HepG2 (cell line): ENCODE data around the gene P3H4. TPM values are rescaled to one million over a fixed set of nuclear protein-coding genes. Genes with fewer than 3 reads are reported as not detected.

Experiments
- ATF7-NPFF ChIP-seq: sonication (generic); formaldehyde crosslinking; IDR thresholded peaks from 2 replicates; pipeline ENCODE4 v1.8.1; 2023; ENCODE audit warnings: mild to moderate bottlenecking, low read depth, missing genetic modification reagents, moderate library complexity
- BHLHE40 ChIP-seq: IDR thresholded peaks from 2 replicates; pipeline ENCODE4 v1.6.1; 2011; ENCODE audit warnings: low read length, improper control_type of control experiment
- CHCHD3 ChIP-seq: sonication (generic); formaldehyde crosslinking; IDR thresholded peaks from 2 replicates; pipeline ENCODE4 v1.8.0; 2022; ENCODE audit warnings: mild to moderate bottlenecking, missing genetic modification reagents, moderate library complexity
- GMEB1 ChIP-seq: sonication (generic); formaldehyde crosslinking; IDR thresholded peaks from 2 replicates; pipeline ENCODE4 v1.5.1; 2020; ENCODE audit warnings: missing genetic modification reagents, mild to moderate bottlenecking, borderline replicate concordance
- HNF1B ChIP-seq: sonication (generic); formaldehyde crosslinking; IDR thresholded peaks from 2 replicates; pipeline ENCODE4 v1.5.1; 2020; ENCODE audit warnings: mild to moderate bottlenecking, moderate library complexity, missing genetic modification reagents
- IKZF4 ChIP-seq: sonication (generic); formaldehyde crosslinking; IDR thresholded peaks from 2 replicates; pipeline ENCODE4 v1.5.1; 2020; ENCODE audit warnings: borderline replicate concordance, mild to moderate bottlenecking, low read depth, missing genetic modification reagents; ENCODE audit errors: not compliant biosample characterization
- MIXL1 ChIP-seq: IDR thresholded peaks from 2 replicates; pipeline ENCODE4 v1.6.1; 2016
- RAD21 ChIP-seq: fragments of 450-650 bp; formaldehyde crosslinking; IDR thresholded peaks from 2 replicates; pipeline ENCODE4 v1.5.0; 2020; ENCODE audit warnings: mild to moderate bottlenecking
- REXO4 ChIP-seq: sonication (generic); formaldehyde crosslinking; IDR thresholded peaks from 2 replicates; pipeline ENCODE4 v1.8.0; 2022; ENCODE audit warnings: missing genetic modification reagents, mild to moderate bottlenecking, borderline replicate concordance
- SYNCRIP ChIP-seq: fragments of 200-400 bp; formaldehyde crosslinking; IDR thresholded peaks from 2 replicates; pipeline ENCODE4 v1.6.1; 2018; ENCODE audit warnings: mild to moderate bottlenecking, low read depth, low read length; ENCODE audit not compliant: insufficient read depth
- TEAD2 ChIP-seq: sonication (generic); formaldehyde crosslinking; IDR thresholded peaks from 2 replicates; pipeline ENCODE4 v1.9.0; 2021; ENCODE audit warnings: missing genetic modification reagents
- ZFP62 ChIP-seq: sonication (generic); formaldehyde crosslinking; IDR thresholded peaks from 2 replicates; pipeline ENCODE4 v1.4.0; 2020; ENCODE audit warnings: missing genetic modification reagents
- ZNF30 ChIP-seq: sonication (generic); formaldehyde crosslinking; IDR thresholded peaks from 2 replicates; pipeline ENCODE4 v1.5.0; 2020; ENCODE audit warnings: mild to moderate bottlenecking, missing genetic modification reagents
- ZNF430 ChIP-seq: sonication (generic); formaldehyde crosslinking; IDR thresholded peaks from 2 replicates; pipeline ENCODE4 v1.9.0; 2021; ENCODE audit warnings: mild to moderate bottlenecking, missing genetic modification reagents
- ZNF432 ChIP-seq: sonication (generic); formaldehyde crosslinking; IDR thresholded peaks from 2 replicates; pipeline ENCODE4 v1.5.0; 2020; ENCODE audit warnings: missing genetic modification reagents, mild to moderate bottlenecking, borderline replicate concordance
- ZNF496 ChIP-seq: sonication (generic); formaldehyde crosslinking; IDR thresholded peaks from 2 replicates; pipeline ENCODE4 v1.8.1; 2023; ENCODE audit warnings: mild to moderate bottlenecking, moderate library complexity, missing genetic modification reagents; ENCODE audit not compliant: insufficient replicate concordance
- ZNF768 ChIP-seq: sonication (generic); formaldehyde crosslinking; IDR thresholded peaks from 2 replicates; pipeline ENCODE4 v1.4.0; 2020; ENCODE audit warnings: missing genetic modification reagents
- polyA plus RNA-seq, 8 experiments: library from polyadenylated mRNA; depleted of rRNA in 3 of 8; stranded (reverse) in 7 of 8; unstranded in 1 of 8; fragments of >200 nt; fragmentation: Illumina TruSeq in 4 of 8; extraction: Trizol in 4 of 8; gene quantifications; 2 replicates each; pipeline versions ENCODE4 v1.2.1 to v1.2.3, GENCODE V29; 2011 to 2016; ENCODE audit warnings: low read depth in 4 of 8, missing spikeins in 1 of 8, mixed read lengths in 1 of 8; ENCODE audit not compliant: insufficient read depth in 1 of 8
- total RNA-seq, 5 experiments: library from RNA; depleted of rRNA; stranded (reverse); fragments of >200 nt; fragmentation: Illumina TruSeq; extraction: Trizol; gene quantifications; 2 replicates each; pipeline ENCODE4 v1.2.3, GENCODE V29; 2016; ENCODE audit warnings: low read depth in 1 of 5
- TF ChIP-seq, protein P1 (sequence below): sonication (generic); formaldehyde crosslinking; IDR thresholded peaks from 2 replicates; pipeline ENCODE4 v1.4.0; 2020; ENCODE audit warnings: missing genetic modification reagents
- TF ChIP-seq, protein P2 (sequence below): sonication (generic); formaldehyde crosslinking; IDR thresholded peaks from 2 replicates; pipeline ENCODE4 v1.4.0; 2020; ENCODE audit warnings: missing genetic modification reagents, borderline replicate concordance

The P3H4 gene
- total and polyA plus RNA-seq, 2 of the 13 experiments (the other 11 are each of a cell fraction or from before 2014, with no cell fraction given): 37.1 to 50.6 TPM

GRCh38 chr17:41777574-41778188, 34.1 kb downstream of the P3H4 start (continued):
- peak; percentile 36; the same call in 1 of the 2 replicates for TF ChIP-seq GMEB1
- no peak for TF ChIP-seq RAD21 (CRISPR knock-in tag)
- no peak for TF ChIP-seq CHCHD3 (CRISPR knock-in tag)
- TF ChIP-seq SYNCRIP: no peak
- no peak; the same call in 1 of the 2 replicates for TF ChIP-seq ZNF430
- TF ChIP-seq ZNF496 (CRISPR knock-in tag): no peak
- no peak for TF ChIP-seq TEAD2
- TF ChIP-seq ZFP62 (CRISPR knock-in tag): no peak
- TF ChIP-seq, protein P1, sequence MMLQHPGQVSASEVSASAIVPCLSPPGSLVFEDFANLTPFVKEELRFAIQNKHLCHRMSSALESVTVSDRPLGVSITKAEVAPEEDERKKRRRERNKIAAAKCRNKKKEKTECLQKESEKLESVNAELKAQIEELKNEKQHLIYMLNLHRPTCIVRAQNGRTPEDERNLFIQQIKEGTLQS (CRISPR knock-in tag): no peak
- TF ChIP-seq, protein P2, sequence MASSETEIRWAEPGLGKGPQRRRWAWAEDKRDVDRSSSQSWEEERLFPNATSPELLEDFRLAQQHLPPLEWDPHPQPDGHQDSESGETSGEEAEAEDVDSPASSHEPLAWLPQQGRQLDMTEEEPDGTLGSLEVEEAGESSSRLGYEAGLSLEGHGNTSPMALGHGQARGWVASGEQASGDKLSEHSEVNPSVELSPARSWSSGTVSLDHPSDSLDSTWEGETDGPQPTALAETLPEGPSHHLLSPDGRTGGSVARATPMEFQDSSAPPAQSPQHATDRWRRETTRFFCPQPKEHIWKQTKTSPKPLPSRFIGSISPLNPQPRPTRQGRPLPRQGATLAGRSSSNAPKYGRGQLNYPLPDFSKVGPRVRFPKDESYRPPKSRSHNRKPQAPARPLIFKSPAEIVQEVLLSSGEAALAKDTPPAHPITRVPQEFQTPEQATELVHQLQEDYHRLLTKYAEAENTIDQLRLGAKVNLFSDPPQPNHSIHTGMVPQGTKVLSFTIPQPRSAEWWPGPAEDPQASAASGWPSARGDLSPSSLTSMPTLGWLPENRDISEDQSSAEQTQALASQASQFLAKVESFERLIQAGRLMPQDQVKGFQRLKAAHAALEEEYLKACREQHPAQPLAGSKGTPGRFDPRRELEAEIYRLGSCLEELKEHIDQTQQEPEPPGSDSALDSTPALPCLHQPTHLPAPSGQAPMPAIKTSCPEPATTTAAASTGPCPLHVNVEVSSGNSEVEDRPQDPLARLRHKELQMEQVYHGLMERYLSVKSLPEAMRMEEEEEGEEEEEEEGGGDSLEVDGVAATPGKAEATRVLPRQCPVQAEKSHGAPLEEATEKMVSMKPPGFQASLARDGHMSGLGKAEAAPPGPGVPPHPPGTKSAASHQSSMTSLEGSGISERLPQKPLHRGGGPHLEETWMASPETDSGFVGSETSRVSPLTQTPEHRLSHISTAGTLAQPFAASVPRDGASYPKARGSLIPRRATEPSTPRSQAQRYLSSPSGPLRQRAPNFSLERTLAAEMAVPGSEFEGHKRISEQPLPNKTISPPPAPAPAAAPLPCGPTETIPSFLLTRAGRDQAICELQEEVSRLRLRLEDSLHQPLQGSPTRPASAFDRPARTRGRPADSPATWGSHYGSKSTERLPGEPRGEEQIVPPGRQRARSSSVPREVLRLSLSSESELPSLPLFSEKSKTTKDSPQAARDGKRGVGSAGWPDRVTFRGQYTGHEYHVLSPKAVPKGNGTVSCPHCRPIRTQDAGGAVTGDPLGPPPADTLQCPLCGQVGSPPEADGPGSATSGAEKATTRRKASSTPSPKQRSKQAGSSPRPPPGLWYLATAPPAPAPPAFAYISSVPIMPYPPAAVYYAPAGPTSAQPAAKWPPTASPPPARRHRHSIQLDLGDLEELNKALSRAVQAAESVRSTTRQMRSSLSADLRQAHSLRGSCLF (CRISPR knock-in tag): 0 out of 2 replicates have a peak, but pooled peaks have one; percentile 23
- TF ChIP-seq MIXL1 (CRISPR knock-in tag): peak; percentile 66
- TF ChIP-seq ZNF768 (CRISPR knock-in tag): no peak
- no peak for TF ChIP-seq HNF1B
- TF ChIP-seq REXO4: no peak
- TF ChIP-seq ZNF432: no peak
- TF ChIP-seq BHLHE40: no peak
- no peak for TF ChIP-seq IKZF4 (CRISPR knock-in tag)
- TF ChIP-seq ATF7-NPFF (CRISPR knock-in tag): no peak
- TF ChIP-seq ZNF30: no peak
